ENCODE measurements around the gene MERTK. TPM values are rescaled to one million over a fixed set of nuclear protein-coding genes. Genes with fewer than 3 reads are reported as not detected.

MERTK gene
- total and polyA plus RNA-seq, 2 of the 8 experiments (the other 6 are each of a cell fraction or from before 2014, with no cell fraction given): 6.5 to 7.0 TPM

DNA sequence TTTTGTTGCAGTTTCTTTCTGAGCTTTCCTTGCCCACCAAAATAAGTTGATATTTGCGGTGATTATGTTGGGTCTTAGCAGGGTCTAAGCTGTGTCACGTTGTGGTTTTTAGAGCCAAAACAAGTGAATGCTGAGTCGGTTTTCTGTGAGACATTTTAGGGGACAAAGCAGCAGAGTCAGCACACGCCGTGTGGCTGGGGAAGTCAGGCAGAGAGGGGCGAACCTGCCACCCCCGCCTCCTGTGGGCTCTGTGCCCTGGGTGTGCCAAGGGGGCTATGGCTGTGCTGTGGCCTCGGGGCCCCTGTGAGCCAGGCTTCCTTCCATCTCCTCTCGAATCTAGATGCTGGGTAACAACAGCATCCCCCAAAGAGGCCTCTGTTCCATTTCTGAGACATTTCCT lies 125.8 kb downstream of the MERTK start:
- Histone ChIP-seq H3K9me3 (ENCODE audit: insufficient read depth in 2 of 2, low read depth in 1 of 2, low read length in 1 of 2) (no peaks in the 10 kb centered on the region), H4K20me1 (replicated peaks in 1 of 2; ENCODE audit: control insufficient read depth in 1 of 2, insufficient read depth in 2 of 2, low read length in 2 of 2) (no peaks in the 10 kb centered on the region), H2BK5ac (ENCODE audit: low read depth, low read length) (no peak overlapping the region), H3K18ac (ENCODE audit: extremely low read depth, low read length) (no peak overlapping the region), H3K4me3 (ENCODE audit: extremely low read depth in 1 of 4, insufficient read depth in 2 of 4, low read depth in 3 of 4, low read length in 4 of 4) (no peak overlapping the region), H2BK12ac (ENCODE audit: low read depth, low read length) (no peak overlapping the region), H3K4me1 (replicated peaks in 1 of 4; ENCODE audit: control insufficient read depth in 3 of 4, insufficient read depth in 4 of 4, low read length in 3 of 4) (no peaks in the 10 kb centered on the region), H2AFZ (ENCODE audit: low read length) (no peak overlapping the region), H3K27me3 (replicated peaks in 1 of 4; ENCODE audit: control insufficient read depth in 3 of 4, extremely low read depth in 1 of 4, insufficient read depth in 3 of 4, low read length in 3 of 4) (no peaks in the 10 kb centered on the region), H3K4ac (replicated peaks; ENCODE audit: insufficient read length, low read depth, low read length) (no peak overlapping the region), H2BK20ac (ENCODE audit: low read length) (no peak overlapping the region), H3K56ac (replicated peaks; ENCODE audit: insufficient read length, low read depth, low read length) (no peak overlapping the region), H4K8ac (ENCODE audit: extremely low read depth, insufficient read depth, low read length) (no peak overlapping the region; the same call in 1 of the 2 replicates), H2BK15ac (ENCODE audit: low read length) (no peak overlapping the region), H3K79me2 (ENCODE audit: control insufficient read depth in 1 of 2, insufficient read depth in 2 of 2, low read length in 2 of 2) (no peaks in the 10 kb centered on the region), H3K79me1 (ENCODE audit: low read depth, low read length) (0 out of 2 replicates have a peak, but pooled peaks cover 2% of the 10 kb centered on the region), H4K91ac (replicated peaks; ENCODE audit: insufficient read length, low read length) (no peak overlapping the region), H2AK5ac (ENCODE audit: low read depth, low read length) (no peak overlapping the region), H3K4me2 (ENCODE audit: insufficient read depth in 1 of 2, low read depth in 2 of 2, low read length in 2 of 2) (no peak overlapping the region), H2BK120ac (replicated peaks; ENCODE audit: low read depth, low read length) (no peak overlapping the region), H3K23me2 (ENCODE audit: low read depth, low read length) (no peaks in the 10 kb centered on the region), H3K23ac (ENCODE audit: insufficient read length) (no peak overlapping the region), H4K5ac (ENCODE audit: insufficient read length, low read depth, low read length) (no peak overlapping the region), H3K14ac (ENCODE audit: insufficient read length) (no peak overlapping the region), H3K36me3 (ENCODE audit: control insufficient read depth in 2 of 4, insufficient read depth in 4 of 4, low read length in 3 of 4) (no peaks in the 10 kb centered on the region), H3K9ac (replicated peaks in 1 of 4; ENCODE audit: extremely low read depth in 1 of 4, low read depth in 3 of 4, low read length in 3 of 4) (no peak overlapping the region), H3K27ac (ENCODE audit: low read depth, low read length) (no peak overlapping the region)
- WGBS, 2 experiments (ENCODE audit: extremely low coverage in 1 of 2, insufficient coverage in 1 of 2, insufficient read length in 1 of 2, insufficient replicate concordance in 2 of 2, low coverage in 1 of 2, low lambda C conversion rate in 2 of 2, missing lambda C conversion rate in 1 of 2): 83% methylated on average over 9 of the region's 9 CpGs; no CpG with 5 or more reads in 1 of the 2 experiments
- no peak for TF ChIP-seq POLR2A (IDR thresholded peaks at IDR 0.05; ENCODE audit: control extremely low read depth in 1 of 2, low read depth in 2 of 2, low read length in 2 of 2)
- ChIA-PET POLR2A (ENCODE audit: partially characterized antibody) (no interaction called here), CTCF (ENCODE audit: partially characterized antibody) (interaction anchor here (1.0 to 1.1 kb wide), 2 partner anchors 23 to 27 kb away, joined by 3 to 4 read pairs; no protein-coding TSS in a partner anchor)
- DNase-seq (ENCODE audit: low read depth in 1 of 2, low spot score in 2 of 2): no peak
- no peak for FAIRE-seq

All from H1 (cell line).